ENCODE results near the gene LAMA5. TPM values are rescaled to one million over a fixed set of nuclear protein-coding genes. Genes with fewer than 3 reads are reported as not detected.

The LAMA5 gene
- total RNA-seq, 2 experiments from 2014 or later, result 53.3 to 162 TPM

DNA sequence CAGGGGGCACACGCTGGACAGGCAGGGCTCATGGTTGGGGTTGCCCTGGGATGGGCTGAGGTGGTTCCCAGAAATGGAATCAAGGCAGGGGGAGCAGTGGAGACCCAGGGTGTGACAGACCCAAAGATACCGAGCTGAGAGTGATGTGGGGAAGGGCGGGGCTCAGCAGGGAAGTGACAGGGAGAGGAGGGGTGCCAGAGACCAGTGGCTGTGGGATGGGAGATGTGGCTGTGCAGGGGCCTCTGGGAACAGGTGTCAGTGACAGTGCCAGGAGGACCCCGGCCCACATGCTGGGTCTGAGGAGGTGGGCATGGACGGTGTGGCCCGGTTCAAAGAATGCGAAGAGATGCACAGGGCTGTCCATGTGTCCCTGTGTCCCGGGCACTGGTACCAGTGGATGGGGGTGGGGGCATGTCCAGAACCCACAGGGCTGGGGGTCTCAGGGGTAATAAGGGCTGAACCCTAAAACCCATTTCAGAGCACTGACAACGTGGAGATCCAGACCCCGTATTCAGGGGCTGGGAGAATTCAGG lies 38.9 kb upstream of the LAMA5 start:
- Histone ChIP-seq H4K20me1 (ENCODE audit: insufficient read depth, low read length) (no peaks in the 10 kb centered on the region), H3K79me2 (ENCODE audit: insufficient read depth, low read depth, low read length) (peaks cover 7% of the 10 kb centered on the region; the same call in 1 of the 2 replicates), H3K9me2 (ENCODE audit: insufficient read depth, low read length) (no peaks in the 10 kb centered on the region), H3K4me1 (ENCODE audit: insufficient read depth, low read length, poor library complexity, severe bottlenecking) (peaks cover 42% of the 10 kb centered on the region), H3K27ac (ENCODE audit: low read depth, low read length, poor library complexity, severe bottlenecking) (no peak overlapping the region), H2AFZ (ENCODE audit: low read length) (no peak overlapping the region), H3K4me3 (ENCODE audit: low read depth, low read length, poor library complexity, severe bottlenecking) (peak overlapping the region; percentile 86), H3K4me2 (ENCODE audit: low read length) (peak overlapping the region; percentile 86), H3K9me3 (ENCODE audit: low read length) (no peaks in the 10 kb centered on the region), H3K36me3 (ENCODE audit: insufficient read depth, low read length) (peaks cover 5% of the 10 kb centered on the region; the same call in 1 of the 2 replicates)
- TF ChIP-seq, protein P1, sequence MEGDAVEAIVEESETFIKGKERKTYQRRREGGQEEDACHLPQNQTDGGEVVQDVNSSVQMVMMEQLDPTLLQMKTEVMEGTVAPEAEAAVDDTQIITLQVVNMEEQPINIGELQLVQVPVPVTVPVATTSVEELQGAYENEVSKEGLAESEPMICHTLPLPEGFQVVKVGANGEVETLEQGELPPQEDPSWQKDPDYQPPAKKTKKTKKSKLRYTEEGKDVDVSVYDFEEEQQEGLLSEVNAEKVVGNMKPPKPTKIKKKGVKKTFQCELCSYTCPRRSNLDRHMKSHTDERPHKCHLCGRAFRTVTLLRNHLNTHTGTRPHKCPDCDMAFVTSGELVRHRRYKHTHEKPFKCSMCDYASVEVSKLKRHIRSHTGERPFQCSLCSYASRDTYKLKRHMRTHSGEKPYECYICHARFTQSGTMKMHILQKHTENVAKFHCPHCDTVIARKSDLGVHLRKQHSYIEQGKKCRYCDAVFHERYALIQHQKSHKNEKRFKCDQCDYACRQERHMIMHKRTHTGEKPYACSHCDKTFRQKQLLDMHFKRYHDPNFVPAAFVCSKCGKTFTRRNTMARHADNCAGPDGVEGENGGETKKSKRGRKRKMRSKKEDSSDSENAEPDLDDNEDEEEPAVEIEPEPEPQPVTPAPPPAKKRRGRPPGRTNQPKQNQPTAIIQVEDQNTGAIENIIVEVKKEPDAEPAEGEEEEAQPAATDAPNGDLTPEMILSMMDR (conservative IDR thresholded peaks at IDR 0.05; ENCODE audit: low read length), result no peak
- no peak for TF ChIP-seq EZH2phosphoT487 (IDR thresholded peaks at IDR 0.05; ENCODE audit: borderline replicate concordance, low read depth, low read length)
- no TSS peak for BruUV-seq (replicated peaks)
- POLR2A ChIA-PET, result no interaction called here
- CTCF ChIA-PET (ENCODE audit: unreplicated experiment), result no interaction called here
- intact Hi-C loops (cut with micrococcal nuclease; ENCODE audit: unreplicated experiment), result loop anchor here (2.0 to 10.0 kb wide), 5 partner anchors 19 to 386 kb away; partner anchors contain the start of genes ADRM1, RPS21 and TAF4
- no peak for DNase-seq (ENCODE audit: low spot score)

DNA sequence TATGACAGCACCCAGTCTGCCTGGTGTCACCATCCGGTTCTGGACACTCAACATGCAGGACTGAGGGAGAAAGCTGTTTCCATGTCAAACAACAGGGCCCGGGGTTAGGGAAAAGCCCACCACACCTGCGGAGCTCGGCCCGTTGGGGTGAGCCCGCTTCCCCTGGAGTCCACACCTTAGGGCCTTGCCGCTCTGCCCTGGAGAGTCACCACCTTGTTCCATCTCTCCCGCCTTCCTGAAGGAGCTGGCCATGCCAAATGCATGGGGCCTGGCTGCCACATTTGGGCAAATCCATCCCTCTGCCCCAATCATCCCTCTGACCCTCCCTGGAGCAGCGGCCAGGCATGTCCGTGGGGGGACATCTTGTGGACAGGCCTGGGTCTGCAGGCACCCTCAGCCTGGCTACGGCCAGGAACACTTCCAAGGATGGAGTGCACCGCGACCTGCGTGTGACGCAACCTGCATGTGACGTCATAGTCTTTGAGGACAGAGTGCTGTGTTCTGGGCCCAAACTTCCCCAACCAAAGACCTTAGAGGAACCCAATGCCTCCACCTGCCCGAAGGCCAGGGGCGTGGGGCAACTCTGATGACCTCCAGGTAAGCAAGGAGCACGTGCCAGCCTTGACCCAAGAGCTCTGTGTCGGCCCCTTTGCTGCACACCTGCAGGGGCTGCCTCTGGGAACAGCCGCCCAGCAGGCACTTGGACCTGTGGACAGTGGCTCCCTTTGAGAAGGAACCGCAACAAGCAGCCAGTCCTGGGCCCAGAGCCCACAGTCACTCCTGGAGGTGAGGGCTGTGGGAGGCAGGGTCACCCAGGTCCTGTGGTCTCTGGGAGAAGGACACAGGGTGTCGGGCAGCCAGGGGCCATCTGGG lies 38.2 kb upstream of the LAMA5 start:
- ChIA-PET POLR2A (no interaction called here), CTCF (ENCODE audit: unreplicated experiment) (no interaction called here)
- Histone ChIP-seq H3K4me1 (ENCODE audit: insufficient read depth, low read length, poor library complexity, severe bottlenecking) (peaks cover 38% of the 10 kb centered on the region), H3K9me2 (ENCODE audit: insufficient read depth, low read length) (no peaks in the 10 kb centered on the region), H3K36me3 (ENCODE audit: insufficient read depth, low read length) (peaks cover 9% of the 10 kb centered on the region; the same call in 1 of the 2 replicates), H3K79me2 (ENCODE audit: insufficient read depth, low read depth, low read length) (peaks cover 7% of the 10 kb centered on the region; the same call in 1 of the 2 replicates), H3K27ac (ENCODE audit: low read depth, low read length, poor library complexity, severe bottlenecking) (no peak overlapping the region), H3K4me2 (ENCODE audit: low read length) (peak overlapping the region; percentile 86), H3K4me3 (ENCODE audit: low read depth, low read length, poor library complexity, severe bottlenecking) (peak overlapping the region; percentile 86), H3K9me3 (ENCODE audit: low read length) (no peaks in the 10 kb centered on the region), H2AFZ (ENCODE audit: low read length) (no peak overlapping the region), H4K20me1 (ENCODE audit: insufficient read depth, low read length) (no peaks in the 10 kb centered on the region)
- no peak for DNase-seq (ENCODE audit: low spot score)
- TF ChIP-seq EZH2phosphoT487 (IDR thresholded peaks at IDR 0.05; ENCODE audit: borderline replicate concordance, low read depth, low read length), result no peak
- TF ChIP-seq, protein P1 (conservative IDR thresholded peaks at IDR 0.05; ENCODE audit: low read length), result peak; percentile 40
- no TSS peak for BruUV-seq (replicated peaks)
- intact Hi-C loops (cut with micrococcal nuclease; ENCODE audit: unreplicated experiment), result loop anchor here (5.0 to 10.0 kb wide), 2 partner anchors 341 to 387 kb away; partner anchors contain the start of gene TAF4

All from OCI-LY7 (cell line).